Endothelial cell of hepatic sinusoid (primary cell): ENCODE data around the gene TNS3.
"Not testable (repeated sequence)": the region's sequence is repeated elsewhere in the genome, so short reads cannot be mapped to it uniquely, and the experiment has no call there.

Experiments
- in situ Hi-C: cut with HindIII; loops from 2 replicates; pipeline ENCODE4 v1.10.0; 2017; ENCODE audit warnings: low sequenced_read_pairs

Gene TNS3

DNA sequence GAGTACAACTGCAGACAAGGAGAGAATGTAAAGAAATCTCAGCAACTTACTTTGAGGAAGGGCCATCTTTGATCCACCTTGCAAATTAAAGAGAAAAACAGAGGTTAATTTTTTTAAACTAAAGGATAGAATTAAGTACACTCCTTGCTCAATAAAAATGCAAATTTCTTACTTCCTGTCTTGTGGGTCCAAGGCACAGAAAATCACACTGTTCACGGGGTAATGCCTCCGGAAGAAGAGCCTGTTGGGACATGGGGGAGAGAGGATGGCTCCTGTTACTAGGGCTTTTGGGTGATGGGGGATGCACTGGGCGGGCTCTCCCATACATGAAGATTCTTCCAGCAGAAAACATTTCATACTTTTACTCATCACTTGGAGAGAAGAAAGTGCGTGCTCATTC lies 301.8 kb downstream of the TNS3 start:
- in situ Hi-C loops, result no loop called here

DNA sequence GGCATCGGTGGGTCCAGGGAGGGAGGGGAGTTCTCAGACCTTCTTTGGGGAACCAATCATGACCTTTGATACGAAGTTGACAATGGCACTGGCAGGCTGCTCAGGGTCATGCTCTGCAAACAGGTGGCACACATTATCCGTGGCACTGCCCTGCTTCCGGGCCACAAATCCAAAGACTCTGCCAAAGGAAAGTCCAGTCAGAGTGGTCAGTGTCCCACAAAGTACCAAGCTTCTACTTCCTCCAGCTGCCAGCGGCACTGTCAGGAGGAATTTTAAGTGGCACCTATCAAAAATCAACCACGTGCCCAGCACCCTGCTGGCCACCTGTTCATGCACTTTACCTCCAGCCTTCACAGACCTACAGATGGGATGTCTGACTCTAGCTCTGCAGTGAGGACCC lies 303.9 kb downstream of the TNS3 start:
- in situ Hi-C loops, result no loop called here

DNA sequence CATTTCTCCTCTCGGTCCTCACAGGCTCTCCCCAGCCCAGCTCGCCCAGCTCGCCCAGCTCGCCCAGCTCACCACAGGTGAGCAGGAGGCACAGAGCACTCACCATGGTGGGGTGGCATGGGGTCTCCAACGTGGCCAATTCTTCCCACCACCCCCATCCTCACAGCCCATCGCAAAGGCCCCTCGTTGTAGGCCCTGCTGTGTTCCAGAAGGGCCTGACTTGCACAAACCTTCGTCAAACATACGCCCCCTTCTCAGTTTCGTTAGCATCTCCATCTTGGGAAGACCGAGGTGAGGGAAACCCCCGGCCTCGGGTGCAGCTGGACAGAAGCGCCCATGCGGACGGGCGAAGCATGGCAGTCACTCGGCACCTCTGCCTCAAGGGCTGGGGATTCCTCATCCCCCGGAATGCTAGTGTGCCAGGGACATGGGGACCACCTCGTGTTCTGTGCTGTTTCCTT lies 304.6 kb downstream of the TNS3 start:
- in situ Hi-C loops, result no loop called here

DNA sequence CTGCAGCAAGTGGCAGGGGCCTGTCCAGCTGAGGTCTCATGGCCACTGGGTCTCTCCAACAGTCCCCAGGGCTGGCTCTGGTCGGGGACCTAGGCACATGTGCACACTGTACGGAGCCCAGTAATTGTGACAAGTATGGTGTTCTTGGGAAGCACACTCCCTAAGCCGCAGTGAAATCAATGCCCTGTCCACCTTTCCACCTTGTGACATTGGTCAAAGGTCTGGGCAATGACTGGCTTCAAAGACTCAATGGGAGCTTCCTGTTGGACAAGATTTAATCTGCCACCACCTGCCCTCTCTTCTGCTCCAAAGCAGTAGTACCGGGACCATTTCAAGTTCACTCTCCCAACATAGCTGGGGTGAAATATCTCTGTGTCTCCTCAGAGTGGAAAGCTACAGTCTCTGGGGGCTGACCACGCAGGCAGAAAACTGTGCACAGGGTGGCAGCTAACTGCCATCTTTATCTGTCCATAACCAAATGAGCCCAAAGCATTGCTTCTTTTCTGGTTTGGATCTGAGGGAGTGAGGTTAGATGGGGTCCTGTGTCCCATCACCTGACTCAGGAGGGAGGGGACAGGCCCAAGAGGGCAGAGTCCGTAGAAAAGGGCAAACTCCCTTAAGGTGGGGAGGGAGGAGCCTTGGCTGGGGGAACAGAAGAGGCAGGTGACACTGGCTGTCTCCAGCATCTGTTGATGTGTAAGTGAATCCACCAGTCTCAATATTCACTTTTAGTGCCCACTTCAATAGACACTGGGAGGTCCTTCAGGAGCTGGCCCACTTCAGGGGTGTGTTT lies 307.7 kb downstream of the TNS3 start:
- in situ Hi-C loops, result no loop called here

DNA sequence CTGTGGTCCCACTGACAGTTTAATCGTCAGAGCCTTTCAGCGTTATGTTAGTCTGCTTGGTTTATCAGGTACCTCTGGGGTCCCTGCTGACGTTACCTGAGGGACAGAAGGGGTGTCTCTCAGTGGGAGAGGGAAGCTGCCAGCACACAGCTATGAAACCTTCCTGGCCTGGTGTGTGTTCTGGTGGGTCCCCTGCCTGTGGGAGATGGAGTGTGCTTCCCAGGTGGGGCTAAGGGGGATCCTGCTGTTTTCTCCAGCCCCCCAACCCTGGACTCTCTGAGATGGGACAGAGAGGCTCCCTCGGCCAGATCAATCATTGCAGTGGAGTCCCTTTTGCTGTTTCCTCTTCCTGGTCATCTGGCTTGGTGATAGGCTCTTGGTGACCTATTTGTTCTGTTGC lies 308.8 kb downstream of the TNS3 start:
- in situ Hi-C loops, result no loop called here

DNA sequence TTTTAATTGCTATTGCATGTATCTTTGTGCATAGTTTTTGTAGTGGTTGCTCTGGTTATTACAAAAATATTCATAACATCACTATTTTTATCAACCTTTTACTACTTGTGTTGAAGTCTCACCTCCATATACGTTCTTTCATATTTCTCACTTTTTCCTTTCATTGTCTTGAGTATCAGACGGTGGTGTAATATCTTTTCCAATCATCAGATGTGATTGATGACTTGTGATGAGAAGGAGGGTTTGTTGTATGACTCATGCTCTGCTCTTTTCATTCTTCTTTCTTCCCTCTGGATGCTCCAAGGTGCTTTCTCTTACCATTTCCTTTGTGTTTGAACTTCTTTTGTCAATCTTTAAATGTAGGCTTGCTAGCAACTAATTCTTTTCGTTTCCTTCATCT lies 310.2 kb downstream of the TNS3 start:
- in situ Hi-C loops, result no loop called here

DNA sequence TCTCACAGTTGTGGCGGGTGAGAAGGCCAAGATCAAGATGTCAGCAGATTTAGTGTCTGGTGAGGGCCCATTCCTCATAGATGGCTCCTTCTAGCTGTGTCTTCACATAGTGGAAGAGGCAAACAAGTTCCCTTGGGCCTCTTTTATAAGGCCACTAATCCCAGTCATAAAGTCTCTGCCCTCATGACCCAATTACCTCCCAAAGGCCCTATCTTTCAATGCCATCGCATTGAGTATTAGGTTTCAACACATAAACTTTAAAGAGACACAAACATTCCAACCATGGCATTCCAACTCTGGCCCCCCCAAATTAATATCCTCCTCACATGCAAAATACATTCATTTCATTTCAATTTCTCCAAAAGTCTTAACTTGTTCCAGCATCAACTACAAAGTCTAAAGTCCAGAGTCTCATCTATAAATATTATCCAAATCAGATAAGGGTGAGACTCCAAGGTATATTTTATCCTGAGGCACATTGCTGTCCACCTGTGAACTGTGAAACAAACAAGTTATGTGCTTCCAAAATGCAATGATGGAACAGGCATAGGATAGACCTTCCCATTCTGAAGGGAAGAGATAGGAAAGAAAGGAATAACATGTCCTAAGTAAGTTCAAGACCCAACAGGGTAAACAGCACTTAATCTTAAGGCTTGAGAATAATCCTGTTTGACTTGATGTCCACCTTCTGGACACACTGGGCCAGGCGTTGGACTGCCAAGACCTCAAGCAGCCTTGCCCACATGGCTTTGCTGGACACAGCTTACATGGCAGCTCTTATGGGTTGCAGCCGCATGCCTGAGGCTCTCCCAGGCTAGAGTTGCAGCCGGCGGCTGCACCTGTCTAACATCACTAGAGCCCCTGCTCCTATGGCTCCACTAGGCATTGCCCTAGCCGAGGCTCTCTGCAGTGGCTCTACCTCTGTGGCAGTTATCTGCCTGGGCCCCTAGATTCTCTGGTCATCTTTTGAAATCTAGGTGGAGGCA lies 312.8 kb downstream of the TNS3 start:
- in situ Hi-C loops, result no loop called here

DNA sequence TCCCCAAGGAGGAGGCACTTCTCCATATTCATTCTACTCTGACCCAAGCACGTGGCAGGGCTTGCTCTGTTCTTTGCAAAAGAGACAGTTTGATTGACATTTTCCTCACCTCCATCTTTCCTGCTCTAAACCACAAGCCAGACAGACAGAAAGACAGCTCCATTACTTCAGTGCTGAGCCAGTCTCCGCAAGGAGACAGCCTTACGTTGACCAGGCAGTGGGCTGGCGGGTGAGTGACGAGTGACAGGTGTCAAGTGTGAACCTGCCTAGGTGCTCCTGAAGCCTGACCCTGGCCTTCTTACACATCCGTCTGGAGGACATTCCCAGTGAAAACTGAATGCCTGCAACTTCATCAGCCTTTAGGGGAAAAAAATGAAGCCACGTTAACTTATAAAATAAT lies 314.6 kb downstream of the TNS3 start:
- in situ Hi-C loops, result no loop called here

DNA sequence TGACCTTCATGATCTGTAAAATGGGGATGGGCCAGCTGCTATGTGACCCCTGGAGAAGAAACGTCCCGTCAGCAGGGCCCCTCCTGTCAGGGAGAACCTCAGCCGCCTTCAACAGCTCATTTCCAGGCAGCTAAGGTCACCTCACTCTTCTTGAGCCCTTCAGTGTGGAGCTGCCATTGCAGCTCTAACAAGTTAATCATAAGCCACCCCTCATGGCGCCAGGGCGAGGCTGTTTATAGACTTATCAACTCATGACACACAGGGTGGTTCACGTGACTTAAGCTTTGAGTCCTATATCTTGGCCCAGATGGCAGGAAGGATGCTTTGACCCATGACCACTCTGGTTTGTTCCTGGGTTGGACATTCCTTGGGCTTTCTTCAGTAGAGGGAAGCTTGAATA lies 315.1 kb downstream of the TNS3 start:
- in situ Hi-C loops, result no loop called here

DNA sequence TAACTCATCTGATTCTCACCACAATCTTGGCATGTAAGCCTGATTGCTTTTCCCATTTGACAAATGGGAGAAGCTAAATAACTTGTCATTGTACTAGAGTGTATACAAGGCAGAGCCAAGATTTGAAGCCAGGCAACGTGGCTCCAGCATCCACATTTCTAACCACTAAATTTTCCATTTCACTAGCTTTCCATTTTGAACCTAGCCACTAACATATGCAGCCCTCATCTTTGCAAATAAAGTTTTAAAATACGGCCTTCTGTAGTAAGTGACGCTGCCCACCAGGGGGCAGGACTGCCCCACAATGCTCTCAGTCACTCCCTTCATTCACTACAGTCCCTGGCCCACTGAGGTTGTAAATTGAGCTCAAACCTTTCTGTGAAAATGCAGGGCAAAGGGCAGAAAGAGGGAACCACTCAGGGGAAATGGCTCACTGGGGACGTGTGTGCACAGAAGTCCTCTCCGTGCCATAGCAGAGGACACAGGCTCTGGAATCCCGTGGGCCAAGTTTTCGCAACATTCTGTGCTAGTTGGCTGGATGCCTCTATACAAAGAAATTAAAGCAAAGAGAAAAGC lies 315.7 kb downstream of the TNS3 start:
- in situ Hi-C loops, result no loop called here

DNA sequence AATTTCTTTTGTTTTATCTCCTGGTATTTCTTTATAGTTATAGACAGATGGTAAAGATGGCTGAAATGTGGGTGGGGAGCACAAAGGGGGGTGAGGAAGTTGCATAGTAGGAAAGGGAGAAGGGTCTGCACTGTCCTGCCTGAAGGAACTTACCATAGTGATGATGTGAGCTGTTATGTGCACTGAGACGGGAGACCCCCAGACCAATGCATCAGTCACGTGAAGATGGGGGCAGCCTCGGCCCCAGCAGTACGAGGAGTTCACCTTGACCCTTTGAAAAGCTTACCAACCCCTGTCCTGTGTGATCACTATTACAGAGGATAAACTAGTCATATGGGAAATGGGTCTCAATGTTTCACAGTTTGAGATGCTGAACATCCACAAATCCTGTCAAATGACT lies 316.3 kb downstream of the TNS3 start:
- in situ Hi-C loops, result no loop called here

DNA sequence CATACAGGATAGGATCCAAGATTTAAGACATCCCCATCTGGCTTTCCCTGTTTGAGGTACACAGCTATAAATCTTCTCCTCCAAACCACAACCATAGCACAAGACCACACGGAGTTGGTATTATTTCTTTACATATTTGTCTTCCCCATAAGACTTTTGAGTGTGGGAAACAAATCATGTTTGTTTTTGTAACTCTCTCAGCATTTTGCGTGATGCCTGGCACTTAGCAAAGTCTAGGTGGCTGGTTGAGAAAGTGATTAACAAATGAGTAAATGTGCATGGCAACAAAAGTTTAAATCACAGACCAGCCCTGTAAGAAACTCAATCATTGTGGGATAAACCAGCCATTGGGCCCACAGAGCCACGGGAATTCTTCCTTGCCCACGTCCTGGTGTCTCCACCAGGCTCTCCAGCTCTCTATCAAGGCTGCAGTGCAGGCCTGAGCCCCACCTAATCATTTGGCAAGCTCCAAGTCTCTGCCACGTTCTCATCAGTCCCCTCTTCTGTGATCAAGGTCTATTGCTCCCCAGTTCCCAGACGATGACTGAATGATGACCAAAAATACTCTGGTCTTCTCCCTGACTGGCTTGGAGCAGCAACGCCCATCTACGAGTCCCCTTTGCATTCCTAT lies 317.8 kb downstream of the TNS3 start:
- in situ Hi-C loops, result no loop called here

DNA sequence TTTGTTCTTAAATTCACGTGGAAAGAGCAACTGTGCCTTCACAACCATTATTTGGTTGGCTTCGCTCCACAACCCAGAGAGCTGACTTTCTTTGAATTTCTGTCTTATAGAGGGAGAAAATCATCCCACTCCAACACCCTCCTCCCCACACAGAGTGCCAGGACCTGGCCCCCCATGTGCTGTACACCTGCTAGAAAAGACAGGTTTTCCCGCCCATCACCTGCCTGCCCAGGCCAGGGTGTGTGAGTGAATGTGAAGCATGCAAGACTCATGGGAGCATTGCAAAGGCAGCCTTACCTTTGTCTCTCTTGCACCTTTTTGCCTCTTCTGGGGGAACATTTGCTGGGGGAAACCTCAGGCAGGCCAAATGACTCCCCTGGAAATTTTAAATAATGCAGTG lies 319.0 kb downstream of the TNS3 start:
- in situ Hi-C loops, result no loop called here

DNA sequence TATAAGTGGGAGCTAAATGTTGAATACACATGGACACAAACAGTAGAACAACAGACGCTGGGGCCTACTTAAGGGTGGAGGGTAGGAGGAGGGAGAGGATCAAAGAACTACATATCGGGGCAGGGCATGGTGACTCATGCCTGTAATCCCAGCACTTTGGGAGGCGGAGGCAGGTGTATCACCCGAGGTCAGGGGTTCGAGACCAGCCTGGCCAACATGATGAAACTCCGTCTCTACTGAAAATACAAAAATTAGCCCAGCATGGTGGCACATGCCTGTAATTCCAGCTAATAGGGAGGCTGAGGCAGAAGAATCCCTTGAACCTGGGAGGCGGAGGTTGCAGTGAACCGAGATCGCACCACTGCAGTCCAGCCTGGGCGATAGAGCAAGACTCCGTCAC lies 319.8 kb downstream of the TNS3 start:
- in situ Hi-C loops, result not testable (repeated sequence)

DNA sequence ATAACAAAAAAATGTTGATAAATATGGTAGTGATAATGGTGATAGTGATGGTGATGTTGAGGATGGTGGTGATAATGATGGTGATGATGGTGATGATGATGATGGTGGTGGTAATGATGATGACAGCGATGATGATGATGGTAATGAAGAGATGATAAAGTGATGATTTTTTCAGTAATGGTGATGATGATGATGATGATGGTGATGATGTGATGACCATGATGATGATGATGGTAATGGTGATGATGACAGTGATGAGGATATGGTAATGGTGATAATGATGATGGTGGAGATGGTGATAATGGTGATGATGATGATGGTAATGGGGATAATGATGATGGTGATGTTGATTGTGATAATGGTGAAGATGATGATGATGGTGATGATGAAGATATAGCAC lies 321.6 kb downstream of the TNS3 start:
- in situ Hi-C loops, result no loop called here

DNA sequence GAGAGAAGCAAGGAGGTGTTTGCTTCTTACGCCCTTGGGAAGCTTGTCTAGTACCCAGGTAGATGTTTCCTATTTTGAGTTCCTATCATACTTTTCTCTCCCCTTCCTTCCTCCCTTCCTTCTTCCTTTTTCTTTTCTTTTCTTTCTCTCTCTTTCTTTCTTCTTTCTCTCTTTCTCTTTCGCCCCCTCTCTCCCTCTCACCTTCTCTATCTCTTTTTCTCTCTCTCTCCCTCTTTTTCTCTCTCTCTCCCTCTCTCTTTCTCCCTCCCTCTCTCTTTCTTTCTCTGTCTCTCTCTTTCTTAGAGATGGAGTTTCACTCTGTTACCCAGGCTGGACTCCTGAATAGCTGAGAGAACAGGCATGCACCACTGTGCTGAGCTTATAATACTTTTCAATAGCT lies 322.2 kb downstream of the TNS3 start:
- in situ Hi-C loops, result loop anchor here (5.0 kb wide), 1 partner anchor 68 kb away; no protein-coding TSS in a partner anchor

DNA sequence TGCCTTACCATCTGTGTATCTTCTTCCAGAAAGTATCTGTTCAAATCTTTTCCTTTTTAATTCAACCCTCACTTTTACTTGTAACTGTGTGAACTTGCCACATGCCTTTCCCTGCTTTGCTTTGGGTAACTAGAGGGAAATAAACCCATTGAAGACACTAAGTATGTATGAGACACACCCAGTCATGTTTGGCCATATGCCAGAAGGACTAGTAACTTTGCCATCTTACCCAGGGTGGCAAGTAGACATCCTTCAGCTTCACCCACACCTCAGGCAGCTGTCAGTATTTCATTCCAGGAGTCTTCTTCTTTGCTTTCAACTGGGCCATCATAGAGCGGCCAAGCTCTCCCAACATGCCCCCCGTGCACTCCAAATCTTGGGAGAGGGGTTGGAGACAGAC lies 323.1 kb downstream of the TNS3 start:
- in situ Hi-C loops, result loop anchor here (5.0 kb wide), 1 partner anchor 69 kb away; no protein-coding TSS in a partner anchor

DNA sequence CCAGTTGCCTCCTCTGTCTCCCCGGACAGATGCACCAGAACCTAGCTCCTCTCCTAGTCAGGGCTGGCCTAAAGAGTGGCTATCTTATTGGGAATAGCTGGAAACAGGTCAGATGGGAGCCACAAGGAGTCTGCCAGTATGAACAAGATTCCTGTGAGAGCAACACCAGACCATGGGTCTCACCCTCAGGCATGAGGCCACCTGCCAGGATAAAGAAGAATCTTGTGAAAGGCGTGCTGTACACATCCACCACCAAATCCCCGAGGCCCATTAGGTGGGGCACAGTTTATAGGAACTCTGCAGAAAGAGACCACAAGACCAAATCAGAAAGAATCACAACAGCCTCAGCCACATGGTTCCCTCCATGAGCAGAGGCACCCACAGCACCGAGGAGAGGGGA lies 325.9 kb downstream of the TNS3 start:
- in situ Hi-C loops, result loop anchor here (5.0 kb wide), 1 partner anchor 71 kb away; no protein-coding TSS in a partner anchor

DNA sequence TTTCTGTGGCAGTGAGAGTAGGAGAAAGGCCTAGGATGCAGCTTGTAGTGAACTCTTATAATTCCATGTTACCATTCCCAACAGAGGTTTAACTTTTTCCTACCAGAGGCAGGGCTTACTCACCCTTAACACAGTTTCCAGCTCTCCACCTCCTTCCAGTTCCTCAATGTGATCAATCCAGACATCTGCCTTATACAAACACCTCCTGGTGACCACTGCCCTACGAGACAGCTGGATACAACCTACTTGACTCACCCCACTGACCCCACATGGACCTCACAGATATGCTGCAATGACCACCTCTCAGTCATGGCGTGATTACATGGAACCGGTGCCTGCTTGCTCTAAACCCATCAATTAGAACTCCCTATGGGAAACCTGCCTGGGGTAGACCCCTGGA lies 326.5 kb downstream of the TNS3 start:
- in situ Hi-C loops, result loop anchor here (5.0 kb wide), 1 partner anchor 72 kb away; no protein-coding TSS in a partner anchor

DNA sequence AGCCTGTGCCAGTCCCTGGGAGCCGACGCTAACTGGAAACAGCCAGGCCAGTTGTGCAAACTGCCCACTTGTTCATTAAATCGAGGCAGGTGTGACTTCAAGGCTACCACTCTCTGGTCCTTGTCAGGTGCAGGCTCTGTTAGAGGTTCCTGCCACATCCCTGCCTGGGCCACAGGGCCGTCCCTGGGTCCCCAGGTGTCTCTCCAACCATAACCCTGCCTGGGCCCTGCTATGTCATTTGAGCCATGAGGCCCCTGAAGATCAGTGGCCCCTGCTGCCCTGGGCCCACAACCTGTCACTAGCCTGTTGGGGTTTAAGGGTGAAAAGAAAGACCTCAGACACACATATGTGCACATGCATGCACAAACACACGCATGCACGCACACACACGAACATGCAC lies 326.9 kb downstream of the TNS3 start:
- in situ Hi-C loops, result loop anchor here (5.0 kb wide), 1 partner anchor 72 kb away; no protein-coding TSS in a partner anchor
